Left lobe of liver (tissue), 2 donors: ENCODE data around the gene CHMP6. TPM values are rescaled to one million over a fixed set of nuclear protein-coding genes. Genes with fewer than 3 reads are reported as not detected.

Experiments used
- ATAC-seq: fragments of 200-7000 bp; cut with Tn5 transposase; one replicate; pipeline ENCODE4 v1.9.1; 2020; ENCODE audit warnings: mild to moderate bottlenecking, moderate library complexity
- DNase-seq: peaks from one replicate; pipeline ENCODE4 v3.0.0-alpha.2; 2020; ENCODE audit warnings: low spot score
- total RNA-seq: library from RNA; stranded (reverse); gene quantifications from one replicate; pipeline ENCODE4 v1.2.1, GENCODE V29; 2021
- donor health status: DM: no; HTN: no; CAD: no; lungs with moderate emphysema.
- donor health status: DM: no; HTN: yes; CAD: no.

The CHMP6 gene
- total RNA-seq, 1 donor from 2014 or later: 16.5 TPM

GRCh38 chr17:80990921-80991644 lies 558 bp upstream of the CHMP6 start:
- DNase-seq: peak; percentile 71
- peak; percentile 36 for ATAC-seq

DNA sequence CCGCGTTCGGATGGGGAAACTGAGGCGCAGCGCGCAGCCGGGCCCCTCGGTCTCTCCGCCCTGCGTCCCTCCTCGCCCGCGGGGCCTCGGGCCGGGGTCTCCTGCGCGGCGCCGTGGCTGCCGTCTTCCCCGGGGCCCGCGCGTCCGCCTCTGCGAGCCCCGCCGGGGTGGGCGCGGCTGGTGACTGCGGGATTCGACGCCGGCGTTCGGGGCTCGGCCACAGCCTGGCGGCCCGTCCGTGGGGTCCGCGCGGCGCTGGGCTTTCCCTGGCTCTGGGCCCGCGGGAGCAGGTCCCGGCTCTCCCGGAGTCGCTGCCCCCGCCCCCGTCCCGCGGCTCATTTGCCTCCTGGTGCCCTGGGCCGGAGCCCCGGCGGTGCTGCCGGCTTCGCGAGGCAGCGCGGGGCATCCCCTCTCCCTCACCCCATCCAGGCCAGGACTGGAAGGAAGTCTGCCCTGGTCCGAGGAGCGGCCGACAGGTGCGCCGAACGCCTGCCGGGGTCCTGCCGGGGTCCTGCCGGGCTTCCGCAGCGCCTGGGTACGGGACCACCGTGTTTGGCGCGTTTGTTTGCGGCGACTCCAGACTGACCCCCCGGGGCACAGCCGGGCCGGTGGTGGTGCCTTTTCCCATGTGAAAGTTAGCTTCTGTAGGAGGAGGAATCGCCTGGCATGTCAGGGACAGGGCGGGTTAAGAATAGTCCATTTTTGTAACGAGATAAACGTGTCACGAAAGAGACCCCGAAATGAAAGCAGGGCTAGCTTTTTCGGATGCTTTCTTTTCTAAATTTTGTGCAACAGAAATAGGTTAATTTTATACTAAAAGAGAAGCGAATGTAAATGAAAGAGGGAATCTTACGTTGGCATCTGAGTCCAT lies 671 bp downstream of the CHMP6 start:
- DNase-seq (no peak), ATAC-seq (peak; percentile 8)

DNA sequence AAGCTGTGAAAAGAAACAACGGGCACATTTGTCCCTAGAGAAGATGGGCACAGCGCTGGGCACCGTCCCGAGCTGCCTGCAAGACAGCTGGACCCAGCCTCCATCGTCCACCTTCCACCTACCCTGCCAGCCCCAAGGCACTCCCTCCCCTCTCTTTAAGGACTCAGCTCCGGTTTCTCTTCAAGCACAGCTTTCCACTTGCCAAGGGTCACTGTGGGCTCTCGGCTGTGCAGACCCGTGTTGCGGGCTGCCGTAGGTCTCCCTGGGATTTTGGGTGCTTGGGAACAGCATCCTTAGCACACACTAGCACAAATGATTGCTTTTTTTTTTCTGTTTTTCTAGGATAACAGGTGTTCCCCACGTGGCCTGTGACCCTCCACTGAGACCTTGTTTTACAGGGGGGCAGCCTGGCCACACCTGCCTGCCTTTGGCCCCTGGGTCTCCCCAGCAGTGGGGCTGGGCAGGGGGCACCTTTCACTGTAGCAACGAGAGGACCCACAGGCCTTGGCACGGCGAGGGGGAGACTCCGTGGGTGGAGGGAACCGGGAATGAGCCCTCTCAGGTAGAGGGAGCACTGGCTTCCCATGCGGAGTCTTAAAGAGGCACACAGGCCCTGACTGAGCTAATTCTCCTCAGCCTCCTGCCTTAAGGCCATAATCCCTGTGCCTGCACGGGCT lies 1.4 kb downstream of the CHMP6 start:
- no peak for ATAC-seq
- DNase-seq: no peak

DNA sequence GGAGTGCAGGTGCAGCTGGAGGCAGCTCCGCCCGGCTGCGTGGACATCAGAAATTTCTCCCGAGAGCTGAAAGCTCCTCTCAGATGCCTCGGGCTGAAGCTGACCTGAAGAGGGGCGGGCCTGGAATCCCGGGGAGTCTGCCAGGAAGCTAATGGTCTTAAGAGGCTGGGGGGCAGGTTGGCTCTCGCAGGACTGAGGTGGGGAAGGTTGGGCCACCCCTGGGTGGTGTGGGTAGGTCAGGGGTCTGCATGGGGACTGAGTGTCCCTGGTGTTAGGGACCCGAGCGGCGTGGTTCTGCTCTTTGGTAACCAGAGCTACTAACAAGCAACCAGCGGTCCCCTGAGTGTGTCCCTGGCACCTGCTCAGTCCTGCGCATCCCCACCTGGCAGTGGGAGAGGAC lies 3.5 kb downstream of the CHMP6 start:
- no peak for ATAC-seq

DNA sequence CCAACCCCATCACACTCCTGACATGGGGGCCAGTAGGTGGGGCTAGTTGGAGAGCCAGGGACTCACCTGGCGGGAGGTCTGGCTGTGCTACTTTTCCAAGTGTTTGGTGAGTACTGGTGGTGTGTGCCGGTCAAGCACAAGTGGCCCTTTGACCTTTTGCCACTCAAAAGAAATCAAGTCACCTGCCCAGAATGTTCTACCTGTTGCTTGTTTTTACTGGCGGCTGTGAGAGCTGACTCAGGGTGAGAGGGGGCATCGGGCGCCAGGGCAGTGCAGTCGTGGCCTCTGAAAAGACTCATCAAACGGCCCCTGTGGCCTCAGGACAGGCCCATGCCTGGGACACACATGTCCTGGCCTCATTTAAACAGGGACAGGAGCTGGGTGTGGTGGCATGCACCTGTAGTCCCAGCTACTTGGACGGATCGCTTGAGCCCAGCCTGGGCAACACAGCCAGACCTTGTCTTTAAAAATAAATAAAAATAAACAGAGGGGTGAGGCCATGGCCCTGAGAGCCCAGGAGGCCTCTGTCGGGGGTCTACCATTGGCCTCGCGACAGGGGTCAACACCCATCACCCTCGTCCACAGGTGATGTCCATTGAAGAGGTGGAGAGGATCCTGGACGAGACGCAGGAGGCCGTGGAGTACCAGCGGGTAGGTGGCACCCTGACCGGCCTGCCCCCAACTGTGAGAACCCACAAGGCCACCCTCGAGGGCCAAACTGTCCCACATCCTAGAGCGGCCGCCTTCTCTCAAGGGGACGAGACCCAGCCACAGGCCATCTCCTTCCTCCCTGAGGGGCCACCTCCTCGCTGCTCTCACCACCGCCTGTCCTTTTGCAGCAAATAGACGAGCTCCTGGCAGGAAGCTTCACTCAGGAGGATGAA lies 5.0 kb downstream of the CHMP6 start:
- no peak for DNase-seq
- ATAC-seq: no peak

More for the DNA sequence above, 3.5 kb downstream of the CHMP6 start:
- no peak for DNase-seq

DNA sequence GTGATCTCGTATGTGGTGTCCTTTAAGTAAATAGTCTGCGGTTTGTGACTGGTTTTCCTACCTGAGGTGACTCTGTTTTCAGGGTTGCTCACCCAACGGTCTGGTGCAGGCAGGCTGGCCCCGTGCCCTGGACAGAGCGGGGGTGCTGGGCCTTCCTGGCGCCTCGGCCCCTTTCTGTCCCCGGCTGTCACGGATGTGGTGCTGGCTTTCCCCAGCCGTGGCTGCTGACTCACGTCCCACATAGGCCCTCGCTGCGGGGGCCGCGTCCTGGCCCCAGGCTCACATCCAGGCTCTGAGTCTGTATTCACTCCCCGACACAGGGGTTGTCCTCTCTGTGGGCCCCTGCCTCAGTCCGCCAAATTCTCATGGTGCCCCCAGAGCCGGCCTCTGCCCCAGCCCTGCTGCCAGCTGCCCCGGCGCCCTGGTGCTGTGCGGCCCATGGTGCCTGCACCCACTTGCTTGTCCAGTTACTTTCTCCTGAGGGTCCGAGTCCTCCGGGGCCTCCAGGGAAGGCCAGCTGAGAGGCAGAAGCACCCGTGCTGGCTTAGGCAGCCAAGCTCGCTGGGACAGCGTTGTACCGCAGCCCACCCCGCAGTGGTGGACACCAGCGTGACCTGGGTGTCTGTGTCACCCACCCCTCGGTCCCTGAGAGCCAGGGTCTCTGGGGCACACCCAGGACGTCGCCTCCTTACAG lies 5.9 kb downstream of the CHMP6 start:
- no peak for ATAC-seq
- DNase-seq: no peak

DNA sequence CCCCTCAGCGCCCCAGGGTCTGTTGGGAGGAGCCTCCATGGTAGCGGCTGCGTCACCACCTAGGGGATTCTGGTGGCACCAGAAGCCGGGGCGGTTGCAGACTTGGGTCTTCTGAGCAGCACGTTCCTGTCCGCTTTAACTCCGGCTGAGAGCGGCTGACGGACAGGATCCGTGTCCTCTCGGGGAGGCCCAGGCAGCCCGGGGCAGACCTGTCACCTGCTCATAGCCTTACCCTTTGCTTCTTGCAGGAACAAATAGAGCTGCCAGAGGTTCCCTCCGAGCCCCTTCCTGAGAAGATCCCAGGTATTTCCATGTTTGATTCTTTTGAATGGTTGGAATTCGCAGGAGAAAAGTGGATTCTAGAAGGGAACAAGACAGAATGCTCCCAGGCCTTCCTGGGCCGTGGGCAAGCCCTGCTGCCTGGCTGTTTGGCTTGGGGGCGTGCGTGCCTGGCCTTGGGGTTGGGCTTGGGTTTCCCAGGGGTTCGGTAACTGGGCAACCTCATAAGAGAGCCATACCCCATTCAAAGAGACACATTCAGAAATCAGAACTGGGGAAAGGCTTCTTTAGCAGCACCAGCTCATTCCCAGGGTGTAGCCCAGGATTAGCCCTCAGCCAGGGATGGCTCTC lies 6.6 kb downstream of the CHMP6 start:
- DNase-seq: no peak
- ATAC-seq: no peak

- DNase-seq: no peak
- ATAC-seq: no peak
Measured at GRCh38 chr17:80998748-80999535, 7.3 kb downstream of the CHMP6 start.

DNA sequence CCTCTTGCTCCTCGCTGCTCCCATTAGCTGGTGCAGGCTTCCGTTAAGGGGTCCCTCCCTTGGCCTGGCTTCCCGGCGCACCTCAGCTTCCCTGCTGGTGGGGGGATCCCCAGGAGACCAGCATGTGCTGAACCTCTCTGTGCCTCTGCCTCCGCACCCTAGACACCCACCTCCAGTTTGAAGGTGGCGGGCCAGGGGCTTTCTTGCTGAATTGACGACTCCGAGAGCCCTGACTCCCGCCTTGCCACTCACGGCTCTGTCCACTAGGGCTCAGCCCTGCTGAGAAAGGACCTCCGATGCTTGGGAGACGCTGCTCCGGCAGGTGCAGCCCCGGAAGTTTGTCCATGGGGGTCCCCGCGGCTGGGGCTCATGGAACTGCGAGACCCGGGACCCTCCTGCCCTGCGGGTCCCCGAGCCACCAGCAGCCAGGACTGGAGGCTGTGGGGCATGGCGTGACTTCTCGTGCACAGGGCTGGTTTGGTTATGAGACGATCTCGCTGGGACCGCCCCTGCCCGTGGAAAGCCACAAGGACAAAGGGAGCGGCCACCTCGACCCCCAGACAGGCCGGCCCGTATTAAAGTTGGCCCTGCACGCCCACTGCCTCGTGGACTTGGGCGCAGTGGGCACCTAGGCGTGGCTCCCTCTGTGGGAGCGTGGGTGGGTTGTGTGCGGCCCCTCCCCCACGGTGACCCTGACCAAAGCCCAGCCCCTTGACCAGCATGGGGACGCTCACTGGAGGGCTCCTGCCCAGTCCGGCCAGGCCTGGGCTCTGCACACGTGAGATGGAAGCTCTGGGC lies 8.1 kb downstream of the CHMP6 start:
- ATAC-seq (no peak), DNase-seq (no peak)

- DNase-seq: no peak
- peak; percentile 1 for ATAC-seq
Measured at GRCh38 chr17:81000334-81000630, 8.6 kb downstream of the CHMP6 start.

DNA sequence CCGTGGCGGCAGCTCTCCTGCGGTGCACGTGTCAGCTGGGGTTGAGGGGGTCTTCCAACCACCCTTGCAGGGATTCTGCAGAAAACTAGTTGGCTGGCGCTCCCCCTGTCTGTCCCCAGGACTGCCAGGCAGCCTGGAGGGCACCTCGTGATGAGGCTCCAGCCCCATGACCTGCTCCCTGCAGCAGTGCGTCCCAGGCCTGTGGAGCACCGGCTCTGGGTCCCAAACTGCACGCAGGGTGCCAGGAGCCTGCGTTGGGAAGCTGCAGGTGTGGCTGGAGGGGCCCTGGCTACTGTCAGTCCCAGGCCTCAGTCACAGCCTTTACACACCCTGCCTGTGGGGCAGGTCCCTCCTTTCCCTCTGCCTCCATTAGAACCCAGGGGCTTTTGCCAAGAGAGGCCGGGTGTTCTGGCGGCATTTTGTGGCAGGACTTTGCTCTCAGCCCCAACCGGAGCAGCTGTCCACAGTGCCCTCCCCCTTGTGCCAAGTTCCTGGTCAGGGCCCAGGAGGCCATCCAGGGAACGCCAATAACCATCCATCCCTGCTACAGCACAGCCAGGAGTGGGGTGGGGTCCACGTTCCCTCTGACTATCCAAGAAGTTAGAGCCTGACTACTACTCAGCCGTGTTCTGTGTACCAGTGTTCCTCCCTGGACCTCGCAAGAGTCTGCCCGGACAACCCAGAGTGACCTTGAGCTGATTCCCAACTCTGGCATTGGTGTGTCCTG lies 9.2 kb downstream of the CHMP6 start:
- ATAC-seq: peak; percentile 85

DNA sequence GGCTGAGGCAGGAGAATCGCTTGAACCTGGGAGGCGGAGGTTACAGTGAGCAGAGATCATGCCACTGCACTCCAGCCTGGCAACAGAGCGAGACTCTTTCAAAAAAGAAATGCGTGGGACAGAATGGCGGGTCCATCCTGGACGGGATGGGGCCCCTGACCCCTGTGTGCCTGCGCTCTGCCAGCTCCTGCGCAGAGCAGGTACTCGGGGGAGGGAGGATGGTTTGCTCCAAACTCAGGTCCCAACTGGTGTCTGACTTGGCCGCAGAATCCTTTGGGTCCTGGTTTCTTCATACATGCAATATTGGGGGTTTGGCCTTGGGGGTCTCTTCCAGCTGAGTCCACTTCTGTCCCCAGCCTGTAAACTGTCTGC lies 10.4 kb downstream of the CHMP6 start:
- DNase-seq (no peak), ATAC-seq (no peak)

More for the DNA sequence above, 9.2 kb downstream of the CHMP6 start:
- peak; percentile 92 for DNase-seq

DNA sequence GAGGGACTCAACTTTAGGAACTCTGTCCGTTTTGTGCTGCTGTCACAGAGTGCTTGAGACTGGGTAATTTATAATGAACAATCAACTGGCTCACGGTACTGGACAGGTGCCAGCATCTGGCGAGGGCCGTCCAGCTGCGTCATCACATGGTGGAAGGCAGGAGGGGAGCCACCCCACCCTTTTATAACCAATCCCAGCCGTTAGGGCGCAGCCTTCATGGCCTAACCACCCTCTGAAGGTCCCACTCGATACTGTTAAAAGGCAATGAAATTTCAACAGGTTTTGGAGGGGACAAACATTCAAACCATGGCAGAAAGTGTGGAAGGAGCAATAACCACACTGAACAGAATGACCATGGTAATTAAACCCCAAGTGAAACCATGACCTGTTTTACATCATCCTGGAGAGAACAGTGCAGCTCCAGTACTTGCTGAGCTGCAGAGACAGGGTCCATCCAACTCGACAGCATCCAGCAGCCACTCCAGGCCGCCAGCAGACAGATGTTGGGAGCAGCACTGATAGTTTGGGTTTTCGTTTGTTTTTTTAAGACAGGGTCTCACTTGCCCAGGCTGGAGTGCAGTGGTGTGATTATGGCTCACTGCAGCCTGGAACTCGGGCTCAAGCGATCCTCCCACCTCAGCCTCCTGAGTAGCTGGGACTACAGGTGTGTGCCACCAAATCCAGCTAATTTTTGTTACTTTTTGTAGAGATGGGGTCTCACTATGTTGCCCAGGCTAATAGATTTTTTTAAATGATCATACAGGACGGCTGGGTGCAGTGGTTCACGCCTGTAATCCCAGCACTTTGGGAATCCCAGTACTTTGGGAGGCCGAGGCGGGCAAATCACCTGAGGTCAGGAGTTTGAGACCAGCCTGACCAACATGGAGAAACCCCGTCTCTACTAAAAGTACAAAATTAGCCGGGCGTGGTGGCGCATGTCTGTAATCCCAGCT lies 11.0 kb downstream of the CHMP6 start:
- no peak for DNase-seq
- no peak for ATAC-seq

GRCh38 chr17:81003711-81004475 lies 12.3 kb downstream of the CHMP6 start:
- DNase-seq: no peak
- no peak for ATAC-seq

GRCh38 chr17:81006891-81007290 lies 15.2 kb downstream of the CHMP6 start:
- no peak for ATAC-seq

DNA sequence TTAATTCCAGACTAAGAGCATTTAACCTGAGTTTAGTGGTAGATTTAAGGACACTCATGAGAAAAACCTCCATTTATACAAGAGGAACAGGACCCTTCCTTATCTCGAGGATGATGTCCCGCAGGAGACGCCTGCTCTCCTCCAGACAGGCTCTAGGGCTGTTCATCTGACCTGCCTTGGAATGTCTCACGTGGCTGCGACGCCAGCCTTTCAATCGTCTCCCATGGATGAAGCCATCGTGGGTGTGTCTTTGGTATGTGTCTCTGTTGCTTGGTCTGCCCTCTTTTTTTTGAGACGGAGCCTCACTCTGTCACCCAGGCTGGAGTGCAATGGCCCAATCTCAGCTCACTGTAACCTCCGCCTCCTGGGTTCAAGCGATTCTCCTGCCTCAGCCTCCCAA lies 16.5 kb downstream of the CHMP6 start:
- ATAC-seq (no peak), DNase-seq (no peak)

More at GRCh38 chr17:81006891-81007290, 15.2 kb downstream of the CHMP6 start:
- no peak for DNase-seq
